ENCODE results near the gene CREBBP. TPM values are rescaled to one million over a fixed set of nuclear protein-coding genes. Genes with fewer than 3 reads are reported as not detected.

CREBBP gene
- total and polyA plus RNA-seq, 5 experiments from 2014 or later = 2.9 to 167 (median 12.0) TPM

DNA sequence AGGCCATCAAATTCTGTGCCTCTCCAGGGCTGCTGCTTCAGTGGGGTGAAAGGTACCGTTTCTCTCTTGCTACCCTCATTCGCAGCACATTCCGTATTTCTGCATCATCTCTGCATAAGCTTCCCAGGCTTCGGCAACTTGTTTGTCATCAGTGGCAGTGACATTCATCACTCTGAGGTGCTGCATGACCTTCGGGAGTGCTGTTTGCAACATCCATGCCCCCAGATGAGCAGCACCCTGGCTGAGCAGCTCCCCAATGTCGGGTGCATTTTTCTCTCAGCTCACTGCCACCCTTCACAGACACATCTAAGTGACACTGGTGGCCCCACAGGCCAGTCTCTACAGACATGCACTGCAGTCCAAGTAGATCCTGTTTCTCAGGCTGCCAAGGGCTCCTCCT is 3.8 kb downstream of the CREBBP start:
- Mint-ChIP-seq H3K36me3 (peaks cover 0 to 19% (median 5%) of the 10 kb centered on the region in 3 donors), H3K4me3 (peak overlapping the region; percentile 80 to 96 (median 92)), H3K27me3 (no peaks in the 10 kb centered on the region), H3K4me1 (peaks cover 51 to 79% (median 77%) of the 10 kb centered on the region in 4 donors), H3K27ac (peak overlapping the region in 9 of 10 donors; percentile 19 to 86 (median 46)), H3K9me3 (no peaks in the 10 kb centered on the region)
- POLR2A ChIA-PET = no interaction called here
- ATAC-seq (no peak), DNase-seq (no peak)

DNA sequence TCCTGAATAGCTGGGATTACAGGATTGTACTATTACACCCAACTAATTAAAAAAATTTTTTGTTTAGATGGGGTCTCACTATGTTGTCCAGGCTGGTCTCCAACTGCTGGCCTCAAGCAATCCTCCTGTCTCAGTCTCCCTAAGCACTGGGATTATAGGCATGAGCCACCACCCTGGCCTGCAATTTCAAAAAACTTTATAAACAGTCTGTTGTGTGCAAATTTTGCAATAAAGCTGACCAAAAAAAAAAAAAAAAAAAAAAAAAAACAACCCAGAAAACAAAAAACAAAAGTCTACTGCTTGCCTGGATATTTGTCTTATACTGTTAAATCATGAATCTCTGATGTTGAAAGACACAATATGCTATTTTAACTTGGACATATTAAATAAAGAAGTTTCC is 4.4 kb downstream of the CREBBP start:
- Mint-ChIP-seq H3K27ac (peak overlapping the region in 4 of 10 donors; percentile 19 to 72 (median 32)), H3K9me3 (no peaks in the 10 kb centered on the region), H3K4me1 (peaks cover 53 to 82% (median 82%) of the 10 kb centered on the region in 4 donors), H3K36me3 (peaks cover 0 to 19% (median 5%) of the 10 kb centered on the region in 3 donors), H3K4me3 (peak overlapping the region; percentile 80 to 96 (median 92)), H3K27me3 (no peaks in the 10 kb centered on the region)
- DNase-seq (no peak), ATAC-seq (no peak)
- POLR2A ChIA-PET = no interaction called here

DNA sequence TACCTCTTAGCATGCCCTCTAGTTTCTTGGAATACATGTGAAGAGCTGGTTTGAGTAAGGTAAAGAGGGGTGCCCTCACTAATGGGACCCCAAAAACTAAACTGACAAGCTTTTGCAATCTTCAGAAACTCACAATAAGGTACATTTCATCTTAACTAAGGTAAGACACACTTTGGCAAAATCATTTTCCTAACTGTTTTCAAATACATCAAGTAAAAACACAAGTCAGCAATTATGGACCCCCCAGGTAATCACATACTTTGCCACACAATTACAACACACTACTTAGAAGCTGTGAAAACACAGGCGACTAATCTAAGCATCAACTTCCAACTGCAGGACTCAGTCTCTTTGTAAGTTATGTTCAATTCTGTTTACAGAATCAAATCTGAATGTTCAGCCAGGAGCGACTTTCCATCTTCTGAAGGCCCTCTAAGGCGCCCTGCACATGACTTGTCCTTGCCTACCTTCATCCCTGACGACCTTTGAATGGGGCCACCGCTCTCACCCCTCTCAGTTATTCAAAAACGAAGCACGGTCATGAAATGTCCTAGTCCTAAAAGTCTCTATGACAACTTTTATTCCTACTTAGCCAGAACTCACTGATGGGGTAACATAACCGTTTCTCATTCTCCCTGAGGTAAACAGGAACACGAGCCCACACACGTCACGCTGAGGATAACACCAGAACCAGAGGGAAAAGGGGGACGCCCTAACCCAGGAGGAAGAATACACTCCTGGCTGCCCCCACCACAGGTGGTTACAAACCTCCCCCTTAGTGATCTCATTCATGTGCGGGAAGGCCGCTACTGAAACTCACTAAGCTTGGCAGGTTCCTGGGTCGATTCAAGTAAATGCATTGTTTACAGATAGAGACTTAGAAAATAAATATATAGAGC is 5.5 kb downstream of the CREBBP start:
- H3K9me3 Mint-ChIP-seq = no peaks in the 10 kb centered on the region
- peak overlapping the region in 9 of 10 donors; percentile 3 to 87 (median 56) for H3K27ac Mint-ChIP-seq
- H3K4me3 Mint-ChIP-seq = peak overlapping the region in 9 of 10 donors; percentile 8 to 91 (median 67)
- no peak for DNase-seq
- ATAC-seq = no peak
- POLR2A ChIA-PET = interaction anchor here (1.0 kb wide), 1 partner anchor 35 kb away, joined by 3 read pairs; no protein-coding TSS in a partner anchor
- peaks cover 0 to 21% (median 5%) of the 10 kb centered on the region in 3 donors for H3K36me3 Mint-ChIP-seq
- no peaks in the 10 kb centered on the region for H3K27me3 Mint-ChIP-seq
- peaks cover 62 to 93% (median 93%) of the 10 kb centered on the region in 4 donors for H3K4me1 Mint-ChIP-seq

DNA sequence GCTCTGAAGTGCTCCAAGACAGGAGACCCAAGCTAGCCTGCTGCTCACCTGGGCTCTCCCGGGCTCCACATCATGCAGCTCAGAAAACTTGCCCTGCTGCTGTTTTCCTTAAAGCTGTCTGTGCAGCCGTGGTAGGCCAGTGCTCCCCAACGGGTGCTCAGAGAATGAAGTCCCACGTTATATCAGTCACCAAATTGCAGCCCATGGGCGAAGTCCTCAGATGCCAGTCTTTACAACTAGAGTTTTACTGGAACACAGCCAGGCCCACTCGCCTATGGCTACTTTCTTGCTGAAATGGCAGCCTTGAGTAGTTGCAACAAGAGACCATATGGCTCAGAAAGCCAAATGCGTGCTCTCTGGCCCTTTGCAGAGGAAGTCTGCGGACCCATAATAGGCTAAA is 6.3 kb downstream of the CREBBP start:
- peak overlapping the region in 9 of 10 donors; percentile 16 to 91 (median 65) for H3K4me3 Mint-ChIP-seq
- POLR2A ChIA-PET = interaction anchor here (1.0 kb wide), 1 partner anchor 36 kb away, joined by 3 read pairs; no protein-coding TSS in a partner anchor
- H3K27ac Mint-ChIP-seq = peak overlapping the region in 6 of 10 donors; percentile 9 to 78 (median 46)

GRCh38 chr16:3873482-3874173 is 6.9 kb downstream of the CREBBP start:
- POLR2A ChIA-PET = no interaction called here
- no peak for ATAC-seq
- Mint-ChIP-seq H3K4me3 (peak overlapping the region in 9 of 10 donors; percentile 26 to 91 (median 65)), H3K27ac (peak overlapping the region in 9 of 10 donors; percentile 6 to 81 (median 76)), H3K4me1 (peaks cover 70 to 100% (median 100%) of the 10 kb centered on the region in 4 donors), H3K36me3 (peaks cover 0 to 24% (median 4%) of the 10 kb centered on the region in 3 donors), H3K27me3 (no peaks in the 10 kb centered on the region), H3K9me3 (no peaks in the 10 kb centered on the region)
- no peak for DNase-seq

More for the DNA sequence above, 6.3 kb downstream of the CREBBP start:
- Mint-ChIP-seq H3K4me1 (peaks cover 68 to 100% (median 100%) of the 10 kb centered on the region in 4 donors), H3K36me3 (peaks cover 0 to 24% (median 5%) of the 10 kb centered on the region in 3 donors), H3K27me3 (no peaks in the 10 kb centered on the region), H3K9me3 (no peaks in the 10 kb centered on the region)
- ATAC-seq (no peak), DNase-seq (no peak)

DNA sequence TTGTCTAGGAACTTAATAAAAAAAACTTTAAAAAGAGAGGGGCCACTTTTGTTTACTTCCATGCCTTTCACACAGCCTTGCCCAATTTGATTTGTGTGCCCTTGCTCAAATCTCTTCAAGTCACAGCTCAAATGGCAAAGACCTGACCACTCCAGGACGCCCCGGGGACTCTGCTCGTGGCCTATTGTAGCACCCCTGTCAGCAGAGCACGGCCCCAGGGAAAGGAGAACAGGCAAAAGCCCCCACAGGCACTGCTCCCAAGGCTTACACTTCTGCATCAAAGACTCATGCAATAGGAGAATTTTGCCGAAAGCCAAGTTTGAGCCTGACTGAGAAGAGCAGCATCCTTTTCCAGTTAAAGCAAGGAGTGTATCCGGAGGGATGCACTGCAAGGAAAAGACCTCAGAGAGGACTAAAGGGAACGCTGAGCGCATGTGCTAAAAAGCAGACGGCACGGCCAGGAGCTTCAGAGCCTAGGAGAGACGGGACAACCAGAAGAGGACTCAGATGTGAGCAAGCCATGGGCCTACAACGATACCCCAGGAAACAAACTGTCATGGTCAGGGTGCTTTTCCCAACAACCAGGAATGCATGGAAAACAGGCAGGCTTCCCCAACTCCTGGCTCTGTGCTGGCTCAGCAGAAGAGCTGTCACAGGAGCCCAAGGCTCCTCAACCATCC is 8.2 kb downstream of the CREBBP start:
- ATAC-seq = no peak
- peak overlapping the region in 5 of 10 donors; percentile 33 to 83 (median 60) for H3K27ac Mint-ChIP-seq
- DNase-seq = no peak
- POLR2A ChIA-PET = interaction anchor here (0.6 kb wide), 1 partner anchor 82 kb away, joined by 3 read pairs; no protein-coding TSS in a partner anchor
- H3K9me3 Mint-ChIP-seq = no peaks in the 10 kb centered on the region
- H3K4me3 Mint-ChIP-seq = peak overlapping the region in 9 of 10 donors; percentile 15 to 68 (median 53)
- H3K27me3 Mint-ChIP-seq = no peaks in the 10 kb centered on the region
- peaks cover 0 to 15% (median 0%) of the 10 kb centered on the region in 3 donors for H3K36me3 Mint-ChIP-seq
- peaks cover 62 to 98% (median 96%) of the 10 kb centered on the region in 4 donors for H3K4me1 Mint-ChIP-seq

DNA sequence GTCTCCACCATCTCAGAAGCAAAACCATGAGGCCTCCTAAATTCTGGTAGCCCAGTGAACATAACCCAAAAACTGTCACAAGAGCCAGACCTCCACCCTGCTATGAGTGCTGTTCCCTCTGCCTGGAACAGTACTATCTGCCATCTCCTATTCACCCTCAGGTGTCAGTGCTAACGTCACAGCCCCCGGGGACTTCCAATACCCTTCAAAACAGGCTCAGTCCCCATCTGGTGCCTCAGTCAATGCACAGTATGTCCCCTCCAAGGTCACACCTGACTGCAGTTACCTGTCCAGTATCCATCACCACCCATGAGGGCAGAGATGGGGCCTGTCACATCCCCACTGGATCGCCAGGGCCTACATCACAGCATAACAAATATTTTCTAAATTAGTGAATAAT is 11.5 kb downstream of the CREBBP start:
- H3K9me3 Mint-ChIP-seq = no peaks in the 10 kb centered on the region
- no peaks in the 10 kb centered on the region for H3K27me3 Mint-ChIP-seq
- peaks cover 0 to 7% (median 0%) of the 10 kb centered on the region in 3 donors for H3K36me3 Mint-ChIP-seq
- peak overlapping the region in 9 of 10 donors; percentile 25 to 80 (median 53) for H3K27ac Mint-ChIP-seq
- H3K4me3 Mint-ChIP-seq = peak overlapping the region in 9 of 10 donors; percentile 7 to 85 (median 49)
- peaks cover 53 to 98% (median 92%) of the 10 kb centered on the region in 4 donors for H3K4me1 Mint-ChIP-seq
- POLR2A ChIA-PET = no interaction called here
- ATAC-seq (peak; percentile 10 to 29), DNase-seq (no peak)

DNA sequence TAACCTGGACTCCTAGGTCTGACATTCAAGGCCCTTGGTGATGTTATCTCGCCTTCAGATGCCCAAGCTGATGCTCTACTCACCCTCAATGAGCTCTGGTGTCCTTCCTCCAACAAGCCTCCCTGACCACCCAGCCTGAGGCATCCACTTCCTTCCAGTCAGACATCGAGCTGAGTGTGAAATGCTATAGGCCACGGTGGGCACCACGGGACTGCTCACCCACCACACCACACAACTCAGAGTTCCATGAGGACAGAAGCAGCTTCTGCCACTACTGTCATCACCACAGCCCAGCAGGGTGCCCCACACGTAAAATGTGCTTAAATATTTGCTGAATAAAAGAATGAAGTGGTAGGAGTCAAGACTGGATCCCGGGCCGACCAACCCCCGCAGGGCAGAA is 12.0 kb downstream of the CREBBP start:
- H3K27ac Mint-ChIP-seq = peak overlapping the region; percentile 11 to 85 (median 56)
- H3K4me1 Mint-ChIP-seq = peaks cover 53 to 98% (median 92%) of the 10 kb centered on the region in 4 donors
- POLR2A ChIA-PET = no interaction called here
- ATAC-seq (peak in 1 of 2 donors; percentile 32), DNase-seq (no peak)
- peak overlapping the region in 8 of 10 donors; percentile 34 to 85 (median 50) for H3K4me3 Mint-ChIP-seq
- no peaks in the 10 kb centered on the region for H3K27me3 Mint-ChIP-seq
- peaks cover 0 to 9% (median 0%) of the 10 kb centered on the region in 3 donors for H3K36me3 Mint-ChIP-seq
- H3K9me3 Mint-ChIP-seq = no peaks in the 10 kb centered on the region

GRCh38 chr16:3866703-3867431 is 13.6 kb downstream of the CREBBP start:
- peak overlapping the region in 7 of 10 donors; percentile 11 to 73 (median 42) for H3K27ac Mint-ChIP-seq
- peaks cover 56 to 98% (median 91%) of the 10 kb centered on the region in 4 donors for H3K4me1 Mint-ChIP-seq
- no peaks in the 10 kb centered on the region for H3K27me3 Mint-ChIP-seq
- no peaks in the 10 kb centered on the region for H3K9me3 Mint-ChIP-seq
- POLR2A ChIA-PET = no interaction called here
- peaks cover 0 to 10% (median 0%) of the 10 kb centered on the region in 3 donors for H3K36me3 Mint-ChIP-seq
- H3K4me3 Mint-ChIP-seq = peak overlapping the region in 8 of 10 donors; percentile 1 to 46 (median 16)
- DNase-seq = no peak
- ATAC-seq = no peak

- Mint-ChIP-seq H3K9me3 (no peaks in the 10 kb centered on the region), H3K4me1 (peaks cover 45 to 96% (median 86%) of the 10 kb centered on the region in 4 donors), H3K36me3 (peaks cover 0 to 9% (median 0%) of the 10 kb centered on the region in 3 donors), H3K4me3 (peak overlapping the region in 7 of 10 donors; percentile 1 to 44 (median 20)), H3K27me3 (no peaks in the 10 kb centered on the region), H3K27ac (peak overlapping the region in 7 of 10 donors; percentile 6 to 61 (median 29))
- ATAC-seq (no peak), DNase-seq (no peak)
- POLR2A ChIA-PET = no interaction called here
Measured at GRCh38 chr16:3865241-3865640, 15.3 kb downstream of the CREBBP start.

DNA sequence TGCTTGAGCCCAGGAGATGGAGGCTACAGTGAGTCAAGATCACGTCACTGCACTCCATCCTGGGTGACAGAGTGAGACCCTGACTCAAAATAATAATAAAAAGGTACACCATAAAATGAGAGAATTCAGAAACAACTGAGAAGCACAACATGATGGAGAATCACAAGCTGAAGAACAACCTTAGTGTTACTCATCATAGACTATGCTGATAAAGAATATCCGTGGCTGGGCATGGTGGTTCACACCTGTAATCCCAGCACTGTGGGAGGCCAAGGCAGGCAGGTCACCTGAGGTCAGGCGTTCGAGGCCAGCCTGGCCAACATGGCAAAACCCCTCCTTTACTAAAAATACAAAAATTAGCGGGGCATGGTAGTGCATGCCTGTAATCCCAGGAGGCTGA is 16.0 kb downstream of the CREBBP start:
- ATAC-seq (no peak), DNase-seq (no peak)
- Mint-ChIP-seq H3K4me1 (peaks cover 47 to 96% (median 86%) of the 10 kb centered on the region in 4 donors), H3K27ac (peak overlapping the region in 6 of 10 donors; percentile 4 to 54 (median 31)), H3K27me3 (no peaks in the 10 kb centered on the region), H3K36me3 (peaks cover 0 to 6% (median 0%) of the 10 kb centered on the region in 3 donors), H3K9me3 (no peaks in the 10 kb centered on the region), H3K4me3 (peak overlapping the region in 5 of 10 donors; percentile 2 to 45 (median 36))
- POLR2A ChIA-PET = interaction anchor here (0.6 kb wide), 1 partner anchor 33 kb away, joined by 3 read pairs; no protein-coding TSS in a partner anchor
